Spleen (tissue), 7 donors: ENCODE results near the gene SSH2.
A peak's percentile ranks its signal among the peaks of the same experiment; 100 is the strongest.

Experiments
- POLR2AphosphoS5 ChIP-seq, 3 donors: sonication (generic); formaldehyde crosslinking; IDR thresholded peaks; one replicate each; pipeline ENCODE4 v1.5.1; 2017; ENCODE audit warnings: antibody characterized with exemption in 3 of 3
- TF ChIP-seq, protein P1 (sequence below), 11 experiments: fragments of 200-600 bp in 7 of 11; fragments of 450-650 bp in 4 of 11; sonication (generic) in 4 of 11; IDR thresholded peaks in 8 of 11; conservative IDR thresholded peaks in 3 of 11; 1 replicate in 7 of 11; 2 replicates in 4 of 11; pipeline versions ENCODE4 v1.4.0 to v1.8.0; 2016 to 2021; ENCODE audit warnings: antibody characterized with exemption in 11 of 11, inconsistent platforms in 4 of 11, mild to moderate bottlenecking in 1 of 11
- donor health status: DM: no; HTN: no; CAD: no; lungs with moderate emphysema.
- donor health status: DM: no; HTN: no; CAD: no.
- donor health status: DM: no; HTN: no; CAD: no.

DNA sequence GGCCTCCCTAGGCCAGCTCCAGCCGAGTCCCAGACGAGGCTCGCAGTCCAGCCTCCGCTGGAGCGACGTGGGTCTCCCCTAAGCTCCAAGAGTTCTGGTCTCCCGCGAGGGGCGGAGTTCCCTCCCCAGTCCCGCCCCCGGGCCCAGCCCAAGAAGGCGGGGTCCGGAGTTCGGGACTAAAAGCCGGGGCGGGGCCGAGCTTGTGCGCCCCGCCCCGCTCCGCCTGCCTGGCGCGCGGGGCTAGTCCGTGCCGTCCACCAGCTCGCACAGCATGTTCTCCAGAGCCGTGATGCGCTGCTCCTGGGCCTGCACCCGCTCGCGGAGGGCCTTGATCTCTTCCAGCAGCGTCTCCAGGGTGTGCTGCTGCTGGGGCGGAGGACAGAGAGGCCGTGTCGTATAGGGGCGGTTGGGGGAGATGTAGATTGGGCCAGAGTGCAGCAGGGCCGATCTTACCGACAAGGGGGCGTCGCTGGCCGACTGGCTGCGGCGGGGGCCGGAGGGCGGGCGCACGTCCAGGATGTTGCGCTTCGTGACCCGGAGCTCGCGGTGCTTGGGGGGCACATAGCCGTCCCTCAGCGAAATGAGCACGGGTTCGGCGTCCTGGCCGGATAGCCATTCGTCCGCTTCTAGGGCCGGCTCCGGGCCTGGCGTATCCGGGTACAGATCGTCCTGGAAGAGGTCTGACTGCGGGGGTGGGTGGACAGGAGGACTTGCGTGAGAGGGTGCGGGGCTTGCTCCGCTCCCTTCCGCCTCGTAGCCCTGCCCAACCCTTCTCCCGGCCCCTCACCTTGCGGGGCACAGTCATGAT lies 314.3 kb downstream of the SSH2 start:
- peak; percentile 72 to 84 (median 83) for TF ChIP-seq POLR2AphosphoS5 (IDR thresholded peaks at IDR 0.05)
- TF ChIP-seq, protein P1, sequence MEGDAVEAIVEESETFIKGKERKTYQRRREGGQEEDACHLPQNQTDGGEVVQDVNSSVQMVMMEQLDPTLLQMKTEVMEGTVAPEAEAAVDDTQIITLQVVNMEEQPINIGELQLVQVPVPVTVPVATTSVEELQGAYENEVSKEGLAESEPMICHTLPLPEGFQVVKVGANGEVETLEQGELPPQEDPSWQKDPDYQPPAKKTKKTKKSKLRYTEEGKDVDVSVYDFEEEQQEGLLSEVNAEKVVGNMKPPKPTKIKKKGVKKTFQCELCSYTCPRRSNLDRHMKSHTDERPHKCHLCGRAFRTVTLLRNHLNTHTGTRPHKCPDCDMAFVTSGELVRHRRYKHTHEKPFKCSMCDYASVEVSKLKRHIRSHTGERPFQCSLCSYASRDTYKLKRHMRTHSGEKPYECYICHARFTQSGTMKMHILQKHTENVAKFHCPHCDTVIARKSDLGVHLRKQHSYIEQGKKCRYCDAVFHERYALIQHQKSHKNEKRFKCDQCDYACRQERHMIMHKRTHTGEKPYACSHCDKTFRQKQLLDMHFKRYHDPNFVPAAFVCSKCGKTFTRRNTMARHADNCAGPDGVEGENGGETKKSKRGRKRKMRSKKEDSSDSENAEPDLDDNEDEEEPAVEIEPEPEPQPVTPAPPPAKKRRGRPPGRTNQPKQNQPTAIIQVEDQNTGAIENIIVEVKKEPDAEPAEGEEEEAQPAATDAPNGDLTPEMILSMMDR (IDR thresholded peaks at IDR 0.05 in 8 of 11, conservative IDR thresholded peaks at IDR 0.05 in 3 of 11): peak in 1 of 11 experiments; percentile 31
